HS-27A (cell line): ENCODE data around the gene PI4KA.
"Not testable (repeated sequence)": the region's sequence is repeated elsewhere in the genome, so short reads cannot be mapped to it uniquely, and the experiment has no call there.

Experiments used
- DNase-seq: peaks from one replicate; pipeline ENCODE4 v3.0.0-alpha.2; 2012; ENCODE audit warnings: low read depth, missing footprints

Gene PI4KA

DNA sequence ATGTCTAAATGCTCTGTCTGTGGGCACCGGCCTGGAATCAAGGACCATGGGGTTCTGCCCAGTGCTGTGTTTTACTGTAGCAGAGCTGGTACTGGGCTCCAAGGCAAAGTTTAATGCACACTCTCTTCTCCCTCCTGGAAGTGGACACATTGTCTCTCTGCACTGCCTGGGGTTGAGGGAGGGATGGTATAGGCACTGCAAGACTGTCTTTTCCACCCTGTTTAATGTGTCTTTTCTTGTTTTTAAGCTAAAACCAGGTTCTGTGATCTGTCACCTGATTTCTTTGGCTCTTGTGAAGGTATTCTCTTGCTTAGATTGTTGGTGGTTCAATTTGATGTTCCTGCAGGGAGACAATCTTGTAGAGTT is 194.0 kb downstream of the PI4KA start:
- no peak for DNase-seq

DNA sequence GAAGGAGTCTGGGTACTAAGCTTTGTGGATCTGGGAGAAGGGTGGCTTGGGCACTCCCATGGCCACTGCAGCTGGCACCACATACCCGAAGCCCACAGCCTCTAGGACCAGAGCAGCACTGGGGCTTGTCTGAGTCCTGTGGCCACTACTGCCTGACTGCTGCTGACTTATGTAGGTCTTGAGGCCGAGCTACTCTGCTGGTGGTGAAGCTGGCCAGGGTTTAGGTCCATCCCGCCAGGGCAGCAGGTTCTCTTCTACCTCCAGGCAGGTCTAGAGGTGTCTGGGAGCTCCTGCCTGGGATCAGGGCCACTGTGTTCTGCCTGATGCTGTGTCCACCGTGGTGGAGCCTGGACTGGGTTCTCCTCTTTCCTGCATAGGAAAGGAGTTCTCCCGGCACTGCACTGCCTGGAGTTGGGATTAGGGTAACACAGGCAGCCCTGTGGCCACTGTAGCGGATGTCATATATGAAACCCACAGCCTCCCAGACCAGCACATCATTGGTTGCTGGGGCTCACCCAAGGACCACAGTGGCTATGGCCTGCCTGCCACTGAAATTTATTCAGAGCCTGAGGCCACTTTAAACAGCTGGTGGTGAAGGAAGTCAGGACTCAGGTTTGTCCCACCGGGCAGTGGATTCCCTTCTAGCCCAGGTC is 194.5 kb downstream of the PI4KA start:
- no peak for DNase-seq

DNA sequence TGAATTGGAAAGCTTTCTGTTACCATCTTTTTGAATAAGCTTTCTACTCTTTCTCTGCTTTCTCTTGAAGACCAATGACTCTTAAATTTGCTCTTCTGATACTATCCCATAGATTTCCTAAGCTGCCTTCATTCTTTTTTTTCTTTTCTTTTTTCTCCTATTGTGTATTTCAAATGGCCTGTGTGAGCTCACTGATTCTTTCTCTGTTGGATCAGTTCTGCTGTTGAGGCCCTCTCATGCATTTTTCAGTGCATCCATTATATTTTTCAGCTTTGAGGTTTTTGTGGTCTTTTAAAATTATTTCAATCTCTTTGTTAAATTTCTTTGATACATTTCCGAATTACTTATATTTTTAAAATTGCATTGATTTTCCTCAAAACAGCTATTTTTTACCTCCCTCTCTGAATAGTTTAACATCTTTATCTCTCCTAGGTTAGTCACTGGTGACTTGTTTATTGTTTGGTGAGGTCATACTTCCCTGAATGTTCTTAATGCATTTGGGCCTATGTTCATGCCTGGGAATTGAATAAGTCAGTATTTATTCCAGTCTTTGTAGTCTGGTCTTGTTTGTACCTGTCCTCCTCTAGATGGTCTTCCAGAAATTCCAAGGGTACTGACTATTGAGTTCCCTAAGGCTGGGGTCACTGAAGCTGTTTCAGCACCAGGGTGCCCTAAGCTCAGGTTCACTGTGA is 195.3 kb downstream of the PI4KA start:
- DNase-seq: no peak

DNA sequence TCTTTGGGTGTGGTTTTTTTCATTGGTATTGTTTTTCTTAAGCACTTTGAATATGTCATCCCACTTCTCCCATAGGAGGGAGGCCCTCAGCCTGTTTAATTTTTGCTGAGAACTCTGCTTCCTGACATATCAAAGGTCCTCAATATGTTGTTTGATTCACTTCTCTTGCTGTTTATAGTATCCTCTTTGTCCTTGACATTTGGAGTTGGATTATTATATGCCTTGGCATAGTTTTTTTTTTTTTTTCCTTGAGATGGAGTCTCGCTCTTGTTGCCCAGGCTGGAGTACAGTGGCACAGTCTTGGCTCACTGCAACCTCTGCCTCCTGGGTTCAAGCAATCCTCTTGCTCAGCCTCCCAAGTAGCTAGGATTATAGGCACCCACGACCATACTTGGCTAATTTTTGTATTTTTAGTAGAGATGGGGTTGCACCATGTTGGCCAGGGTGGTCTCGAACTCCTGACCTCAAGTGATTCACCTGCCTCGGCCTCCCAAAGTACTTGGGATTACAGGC is 196.0 kb downstream of the PI4KA start:
- not testable (repeated sequence) for DNase-seq

DNA sequence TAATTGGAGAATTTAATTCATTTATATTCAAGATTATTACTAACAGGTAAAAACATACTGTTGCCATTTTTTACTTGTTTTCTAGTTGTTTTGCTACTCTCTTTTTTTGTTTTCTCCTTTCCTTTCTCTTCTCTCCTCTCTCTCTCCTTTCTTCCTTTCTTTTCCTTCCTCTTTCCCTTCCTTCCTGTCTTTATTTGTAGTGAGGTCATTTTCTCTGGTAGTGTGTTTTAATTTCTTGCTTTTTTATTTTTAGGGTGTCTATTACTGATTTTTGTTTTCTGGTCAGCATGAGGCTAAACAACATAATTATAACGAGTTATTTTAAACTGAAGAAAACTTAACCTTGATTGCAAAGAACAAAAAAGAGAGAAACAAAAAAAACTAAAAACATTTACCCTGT is 197.1 kb downstream of the PI4KA start:
- DNase-seq: no peak

DNA sequence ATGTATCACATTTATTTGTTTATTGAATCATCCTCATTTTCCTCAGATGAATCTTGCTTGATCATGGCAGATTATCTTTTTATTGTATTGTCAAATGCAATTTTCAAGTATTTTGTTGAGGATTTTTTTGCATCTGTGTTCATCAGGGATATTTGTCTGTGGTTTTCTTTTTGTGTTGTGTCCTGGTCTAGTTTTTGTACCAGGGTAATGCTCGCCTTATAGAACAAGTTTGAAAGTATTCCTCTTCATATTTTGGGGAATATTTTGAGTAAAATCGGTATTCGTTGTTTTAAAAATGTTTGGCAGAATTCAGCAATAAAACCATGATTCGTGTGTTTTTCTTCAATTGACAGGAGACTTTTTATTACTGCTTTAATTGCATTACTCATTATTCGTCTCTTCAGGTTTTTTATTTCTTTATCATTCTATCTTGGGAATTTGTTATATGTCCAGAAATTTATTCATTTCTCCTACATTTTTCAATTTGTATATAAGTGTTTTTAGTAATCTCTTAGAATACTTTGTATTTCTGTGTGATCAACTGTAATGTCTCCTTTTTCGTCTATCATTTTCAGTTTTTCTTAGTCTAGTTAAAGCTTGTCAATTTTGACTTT is 198.1 kb downstream of the PI4KA start:
- no peak for DNase-seq

DNA sequence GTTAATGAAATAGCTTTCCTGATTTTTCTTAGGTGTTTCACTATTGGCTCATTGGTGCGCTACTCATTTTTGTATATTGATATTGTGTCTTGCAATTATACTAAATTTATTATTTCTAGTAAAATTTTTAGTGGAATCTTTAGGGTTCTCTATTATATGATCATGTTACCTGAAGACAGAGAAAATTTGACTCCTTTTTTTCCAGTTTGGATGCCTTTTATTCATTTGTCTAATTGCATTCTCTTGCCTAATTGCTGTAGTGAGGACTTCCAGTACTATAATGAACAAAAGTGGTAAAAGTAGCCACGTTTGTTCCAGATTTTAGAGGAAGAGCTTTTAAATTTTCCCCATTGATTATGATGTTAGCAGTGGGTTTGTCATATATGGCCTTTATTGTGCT is 198.7 kb downstream of the PI4KA start:
- no peak for DNase-seq

DNA sequence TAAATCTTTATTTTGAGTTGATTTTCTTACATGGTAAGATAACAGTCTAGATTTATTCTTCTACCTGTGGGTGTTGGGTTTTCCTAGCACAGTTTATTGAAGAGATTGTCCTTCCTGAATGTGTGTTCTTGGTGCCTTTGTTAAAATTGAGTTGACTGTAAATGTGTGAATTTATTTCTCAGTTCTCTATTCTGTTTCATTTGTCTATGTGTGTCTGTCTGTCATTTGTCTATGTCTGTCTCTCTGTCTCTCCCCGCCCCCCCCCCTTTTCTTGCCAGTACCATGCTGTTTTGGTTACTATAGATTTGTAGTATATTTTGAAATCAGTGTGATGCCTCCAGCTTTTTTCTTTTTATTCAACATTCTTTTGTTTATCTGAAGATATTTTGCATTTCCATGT is 199.4 kb downstream of the PI4KA start:
- no peak for DNase-seq

DNA sequence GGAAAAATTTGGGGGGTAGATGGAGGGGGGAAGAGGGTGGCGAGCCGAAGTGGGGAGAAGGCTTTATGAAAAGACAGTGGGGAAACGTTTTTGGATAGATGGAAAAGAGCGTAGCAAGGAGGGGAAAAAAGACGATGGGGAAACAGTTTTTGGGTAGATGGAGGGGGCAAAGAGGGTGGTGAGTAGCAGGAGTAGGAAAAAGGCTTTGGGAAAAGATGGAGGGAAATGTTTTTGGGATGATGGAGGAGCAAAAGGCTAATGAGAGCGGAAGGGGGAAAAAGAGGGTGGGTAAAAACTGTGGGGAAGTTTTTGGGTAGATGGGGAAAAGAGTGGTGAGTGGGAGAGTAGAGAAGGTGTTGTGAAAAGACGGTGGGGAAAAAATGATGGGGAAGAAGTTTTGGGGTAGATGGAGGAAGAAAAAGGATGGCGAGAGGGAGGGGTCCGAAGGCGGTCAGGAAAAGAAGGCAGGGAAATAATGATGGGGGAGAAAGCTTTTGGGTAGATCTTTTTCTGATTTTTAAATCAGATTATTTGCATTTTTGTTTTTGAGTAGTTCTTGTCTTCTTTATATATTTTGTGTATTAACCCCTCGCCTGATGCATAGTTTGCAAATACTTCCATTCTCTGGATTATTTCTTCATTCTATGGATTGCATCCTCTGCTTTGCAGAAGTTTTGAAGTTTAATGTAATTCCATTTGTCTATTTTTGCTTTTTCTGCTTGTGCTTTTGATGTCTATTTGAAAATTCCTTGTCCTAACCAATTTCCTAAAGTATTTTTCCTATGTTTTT is 200.0 kb downstream of the PI4KA start:
- DNase-seq: no peak

DNA sequence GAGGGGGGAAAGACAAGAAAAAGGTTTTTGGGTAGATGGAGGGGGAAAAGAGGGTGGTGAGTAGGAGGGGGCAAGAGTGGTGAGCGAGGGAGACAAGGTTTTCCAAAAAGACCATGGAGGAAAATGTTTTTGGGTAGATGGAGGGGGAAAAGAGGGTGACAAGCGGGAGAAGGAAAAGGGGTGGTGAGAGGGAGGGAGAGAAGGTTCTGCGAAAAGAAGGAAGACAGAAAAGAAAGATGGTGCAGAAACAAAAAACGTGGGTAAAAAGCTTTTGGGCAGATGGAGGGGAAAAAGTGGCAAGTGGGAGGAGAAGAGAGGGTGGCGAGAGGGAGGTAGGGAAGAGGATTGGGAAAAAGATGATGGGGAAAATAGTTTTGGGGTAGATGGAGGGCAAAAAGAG is 200.6 kb downstream of the PI4KA start:
- DNase-seq: no peak
